GM12873 (cell line): ENCODE measurements around the gene CELF4.

Experiments used
- CTCF ChIP-seq: IDR thresholded peaks from 2 replicates; pipeline ENCODE4 v1.5.1; 2012; ENCODE audit warnings: low read depth, mild to moderate bottlenecking, moderate library complexity, low read length, control low read depth; ENCODE audit not compliant: insufficient read depth; ENCODE audit errors: missing control alignments

CELF4 gene

GRCh38 chr18:37332219-37332618 lies 233.4 kb downstream of the CELF4 start:
- TF ChIP-seq CTCF: no peak

GRCh38 chr18:37330173-37330572 lies 235.4 kb downstream of the CELF4 start:
- TF ChIP-seq CTCF: no peak

- TF ChIP-seq CTCF: no peak
Observed at GRCh38 chr18:37328946-37329719, 236.5 kb downstream of the CELF4 start.

GRCh38 chr18:37327063-37327577 lies 238.5 kb downstream of the CELF4 start:
- TF ChIP-seq CTCF: no peak

- peak; percentile 90 for TF ChIP-seq CTCF
Observed at GRCh38 chr18:37322492-37323035, 243.0 kb downstream of the CELF4 start.

- no peak for TF ChIP-seq CTCF
Observed at GRCh38 chr18:37321582-37322491, 243.8 kb downstream of the CELF4 start.

- no peak for TF ChIP-seq CTCF
Observed at GRCh38 chr18:37320317-37320716, 245.3 kb downstream of the CELF4 start.
